Upper lobe of left lung (tissue), 4 donors: ENCODE results near the gene SV2C.

ENCODE experiments used
- CTCF ChIP-seq, 6 experiments: fragments of 450-650 bp in 4 of 6; fragments of 200-600 bp in 2 of 6; sonication (generic) in 2 of 6; IDR thresholded peaks; one replicate each; pipeline ENCODE4 v1.5.1; 2016 to 2019; ENCODE audit warnings: antibody characterized with exemption in 6 of 6
- EP300 ChIP-seq, 4 donors: sonication (generic); formaldehyde crosslinking; IDR thresholded peaks; one replicate each; pipeline ENCODE4 v1.5.1; 2017; ENCODE audit warnings: antibody characterized with exemption in 4 of 4, control low read depth in 2 of 4
- POLR2A ChIP-seq, 4 donors: fragments of 450-650 bp; IDR thresholded peaks; one replicate each; pipeline ENCODE4 v1.5.1; 2016 to 2017; ENCODE audit warnings: antibody characterized with exemption in 4 of 4, mild to moderate bottlenecking in 2 of 4

GRCh38 chr5:76397200-76397599 is 314.0 kb downstream of the SV2C start:
- no peak for TF ChIP-seq CTCF (IDR thresholded peaks at IDR 0.05)
- TF ChIP-seq POLR2A (IDR thresholded peaks at IDR 0.05) = no peak
- no peak for TF ChIP-seq EP300 (IDR thresholded peaks at IDR 0.05)
